Measurements from ENCODE around the gene HINFP. TPM values are rescaled to one million over a fixed set of nuclear protein-coding genes. Genes with fewer than 3 reads are reported as not detected.
A peak's percentile ranks its signal among the peaks of the same experiment; 100 is the strongest.

Gene HINFP
- total and polyA plus RNA-seq, 2 of the 8 experiments (the other 6 are each of a cell fraction or from before 2014, with no cell fraction given): 35.0 to 37.3 TPM

- peak overlapping the region; percentile 80 for H4K5ac ChIP-seq (ENCODE audit: insufficient read length, low read depth, low read length)
- peaks cover 2% of the 10 kb centered on the region; the same call in 1 of the 2 replicates for H3K23me2 ChIP-seq (ENCODE audit: low read depth, low read length)
- H3K23ac ChIP-seq (ENCODE audit: insufficient read length): no peak overlapping the region
- H3K27me3 ChIP-seq (replicated peaks in 1 of 4; ENCODE audit: control insufficient read depth in 3 of 4, extremely low read depth in 1 of 4, insufficient read depth in 3 of 4, low read length in 3 of 4): no peaks in the 10 kb centered on the region
- peaks cover 18 to 32% of the 10 kb centered on the region in 2 experiments for H3K79me2 ChIP-seq (ENCODE audit: control insufficient read depth in 1 of 2, insufficient read depth in 2 of 2, low read length in 2 of 2)
- DNase-seq (ENCODE audit: low read depth in 1 of 2, low spot score in 2 of 2) (no peak), FAIRE-seq (no peak)
- no peak overlapping the region for H2AFZ ChIP-seq (ENCODE audit: low read length)
- H3K4me3 ChIP-seq (ENCODE audit: extremely low read depth in 1 of 4, insufficient read depth in 2 of 4, low read depth in 3 of 4, low read length in 4 of 4): peak overlapping the region; percentile 85 to 97 (median 92)
- peak overlapping the region; percentile 94 for H3K18ac ChIP-seq (ENCODE audit: extremely low read depth, low read length)
- peaks cover 8% of the 10 kb centered on the region for H3K79me1 ChIP-seq (ENCODE audit: low read depth, low read length)
- H4K20me1 ChIP-seq (replicated peaks in 1 of 2; ENCODE audit: control insufficient read depth in 1 of 2, insufficient read depth in 2 of 2, low read length in 2 of 2): peaks cover 16 to 18% of the 10 kb centered on the region in 2 experiments
- H3K4me2 ChIP-seq (ENCODE audit: insufficient read depth in 1 of 2, low read depth in 2 of 2, low read length in 2 of 2): peak overlapping the region; percentile 64 to 96
- 0% methylated on average over 7 of the region's 19 CpGs; no CpG with 5 or more reads in 1 of the 2 experiments for WGBS, 2 experiments (ENCODE audit: extremely low coverage in 1 of 2, insufficient coverage in 1 of 2, insufficient read length in 1 of 2, insufficient replicate concordance in 2 of 2, low coverage in 1 of 2, low lambda C conversion rate in 2 of 2, missing lambda C conversion rate in 1 of 2)
- no peak overlapping the region for H2BK12ac ChIP-seq (ENCODE audit: low read depth, low read length)
- no peaks in the 10 kb centered on the region for H3K9me3 ChIP-seq (ENCODE audit: insufficient read depth in 2 of 2, low read depth in 1 of 2, low read length in 1 of 2)
- H2BK120ac ChIP-seq (replicated peaks; ENCODE audit: low read depth, low read length): no peak overlapping the region
- peaks cover 8 to 61% (median 29%) of the 10 kb centered on the region in 4 experiments; a peak in 6 of 8 replicates for H3K36me3 ChIP-seq (ENCODE audit: control insufficient read depth in 2 of 4, insufficient read depth in 4 of 4, low read length in 3 of 4)
- peak overlapping the region; percentile 86 for H4K8ac ChIP-seq (ENCODE audit: extremely low read depth, insufficient read depth, low read length)
- no peak overlapping the region for H3K14ac ChIP-seq (ENCODE audit: insufficient read length)
- H3K27ac ChIP-seq (ENCODE audit: low read depth, low read length): peak overlapping the region; percentile 93
- POLR2A ChIA-PET (ENCODE audit: partially characterized antibody): interaction anchor here (0.5 to 8.6 kb wide), 55 partner anchors 10 to 322 kb away, joined by 3 to 141 read pairs (median 5); partner anchors contain the start of genes ABCG4, C2CD2L, CBL and HINFP
- no peak overlapping the region for H2BK20ac ChIP-seq (ENCODE audit: low read length)
- peak overlapping the region; percentile 94 to 98 (median 95) for H3K9ac ChIP-seq (replicated peaks in 1 of 4; ENCODE audit: extremely low read depth in 1 of 4, low read depth in 3 of 4, low read length in 3 of 4)
- no peak overlapping the region for H3K4ac ChIP-seq (replicated peaks; ENCODE audit: insufficient read length, low read depth, low read length)
- peak overlapping the region; percentile 96 for H4K91ac ChIP-seq (replicated peaks; ENCODE audit: insufficient read length, low read length)
- peak overlapping the region; percentile 91 for H2BK5ac ChIP-seq (ENCODE audit: low read depth, low read length)
- no peak overlapping the region; the same call in 1 of the 2 replicates for H2AK5ac ChIP-seq (ENCODE audit: low read depth, low read length)
- peaks cover 0 to 13% (median 3%) of the 10 kb centered on the region in 4 experiments; a peak in 5 of 7 replicates for H3K4me1 ChIP-seq (replicated peaks in 1 of 4; ENCODE audit: control insufficient read depth in 3 of 4, insufficient read depth in 4 of 4, low read length in 3 of 4)
- CTCF ChIA-PET (ENCODE audit: partially characterized antibody): interaction anchor here (0.6 to 2.0 kb wide), 9 partner anchors 10 to 74 kb away, joined by 3 to 11 read pairs (median 4); partner anchors contain the start of genes NLRX1 and VPS11
- no peak for TF ChIP-seq KDM5A (IDR thresholded peaks at IDR 0.05; ENCODE audit: low read length)
- peak; percentile 48 to 62 (median 62) for TF ChIP-seq CTCF (IDR thresholded peaks at IDR 0.05; ENCODE audit: control extremely low read depth in 1 of 3, insufficient read depth in 1 of 3, low read depth in 1 of 3, low read length in 3 of 3)
- no peak for TF ChIP-seq USF2 (IDR thresholded peaks at IDR 0.05; ENCODE audit: low read length)
- TF ChIP-seq EP300 (IDR thresholded peaks at IDR 0.05; ENCODE audit: borderline replicate concordance in 1 of 2, low read depth in 2 of 2, low read length in 2 of 2): no peak
- TF ChIP-seq RAD21 (IDR thresholded peaks at IDR 0.05 in 1 of 2, conservative IDR thresholded peaks at IDR 0.05 in 1 of 2; ENCODE audit: low read depth in 2 of 2, low read length in 2 of 2): peak; percentile 20 to 47; a peak in 3 of 4 replicates
- no peak overlapping the region for H2BK15ac ChIP-seq (ENCODE audit: low read length)
- peak overlapping the region; percentile 65 for H3K56ac ChIP-seq (replicated peaks; ENCODE audit: insufficient read length, low read depth, low read length)
Observed at GRCh38 chr11:119094816-119095065, 26.6 kb upstream of the HINFP start.

All from H1 (cell line).